GM12878 (cell line): ENCODE results near the gene PACS1. TPM values are rescaled to one million over a fixed set of nuclear protein-coding genes. Genes with fewer than 3 reads are reported as not detected.

Source experiments
- ATAC-seq: fragments of 200-7000 bp; cut with Tn5 transposase; 3 replicates; pipeline ENCODE4 v1.9.1; 2020; ENCODE audit warnings: mild to moderate bottlenecking, moderate library complexity
- BruUV-seq: library from RNA; stranded (reverse); fragments of 400-500 nt; replicated peaks from 2 replicates; lab custom pipeline; 2021; lab: Mats Ljungman, UMichigan
- CTCF ChIA-PET: fragments of 300-600 bp; sonication (Branson Sonifier 250); formaldehyde crosslinking; extraction: SDS; loops from one replicate; lab custom pipeline; 2021; ENCODE audit warnings: inconsistent platforms; lab: Yijun Ruan, JAX
- POLR2A ChIA-PET: fragments of 350-600 bp; formaldehyde crosslinking; extraction: SDS; loops from one replicate; lab custom pipeline; 2021; ENCODE audit warnings: inconsistent platforms; lab: Charles Lee
- RAD21 ChIA-PET: fragments of 300-600 bp; sonication (Branson Sonifier 250); formaldehyde crosslinking; loops from one replicate; lab custom pipeline; 2023; ENCODE audit warnings: antibody characterized with exemption; ENCODE audit not compliant: unreplicated experiment; lab: Charles Lee
- SMC1A ChIA-PET: fragments of 300-600 bp; sonication (Branson Sonifier 250); formaldehyde crosslinking; loops from one replicate; lab custom pipeline; 2023; ENCODE audit not compliant: unreplicated experiment, uncharacterized antibody; lab: Charles Lee
- DNase-seq: peaks from one replicate; pipeline ENCODE4 v3.0.0-alpha.2; 2011; ENCODE audit warnings: low read depth, low spot score
- FAIRE-seq: peaks from 3 replicates; lab custom pipeline; 2011; peaks lifted over from hg19 to GRCh38; lab: Jason Lieb, UNC
- H2AFZ ChIP-seq: 2 replicates; pipeline ENCODE4 v1.6.0; 2011; ENCODE audit warnings: low read depth, low read length, control low read depth; ENCODE audit not compliant: control insufficient read depth
- H3K27ac ChIP-seq: 2 replicates; pipeline ENCODE4 v1.5.1; 2011; ENCODE audit warnings: control low read depth; ENCODE audit not compliant: control insufficient read depth, insufficient read depth
- H3K27me3 ChIP-seq, 2 experiments: replicated peaks in 1 of 2; 2 replicates each; pipeline versions ENCODE4 v1.6.0 to v1.6.1; 2011; ENCODE audit warnings: low read length in 1 of 2; ENCODE audit not compliant: control insufficient read depth in 2 of 2, insufficient read depth in 2 of 2
- H3K36me3 ChIP-seq, 2 experiments: 2 replicates each; pipeline ENCODE4 v1.5.1; 2011; ENCODE audit warnings: low read length in 1 of 2; ENCODE audit not compliant: control insufficient read depth in 2 of 2, insufficient read depth in 2 of 2
- H3K4me1 ChIP-seq: 2 replicates; pipeline ENCODE4 v1.6.1; 2011; ENCODE audit warnings: mild to moderate bottlenecking, low read length, moderate library complexity, mixed read lengths; ENCODE audit not compliant: control insufficient read depth, insufficient read depth
- H3K4me2 ChIP-seq: 2 replicates; pipeline ENCODE4 v1.6.0; 2011; ENCODE audit warnings: control low read depth; ENCODE audit not compliant: control insufficient read depth, insufficient read depth
- H3K4me3 ChIP-seq: fragments of 200-600 bp; sonication (generic); 2 replicates; pipeline ENCODE4 v1.5.1; 2016
- H3K79me2 ChIP-seq: 2 replicates; pipeline ENCODE4 v1.6.0; 2011; ENCODE audit warnings: low read length; ENCODE audit not compliant: control insufficient read depth, insufficient read depth
- H3K9ac ChIP-seq: 2 replicates; pipeline ENCODE4 v1.8.0; 2011; ENCODE audit warnings: low read length, control low read depth, mixed read lengths; ENCODE audit not compliant: control insufficient read depth, insufficient read depth
- H3K9me3 ChIP-seq: replicated peaks from 3 replicates; pipeline ENCODE4 v1.5.1; 2011; ENCODE audit warnings: mild to moderate bottlenecking, low read length; ENCODE audit not compliant: control insufficient read depth, insufficient read depth
- H4K20me1 ChIP-seq: 2 replicates; pipeline ENCODE4 v1.6.0; 2011; ENCODE audit not compliant: control insufficient read depth, insufficient read depth
- BHLHE40 ChIP-seq, 2 experiments: fragments of 450-650 bp in 1 of 2; IDR thresholded peaks; 2 replicates each; pipeline ENCODE4 v1.6.1; 2011 to 2017; ENCODE audit warnings: low read depth in 2 of 2, borderline replicate concordance in 1 of 2, improper control_type of control experiment in 1 of 2, low read length in 1 of 2, mild to moderate bottlenecking in 1 of 2
- CEBPB ChIP-seq, 2 experiments: fragments of 150-350 bp in 1 of 2; IDR thresholded peaks; 2 replicates each; pipeline ENCODE4 v1.6.1; 2012 to 2014; ENCODE audit warnings: low read depth in 2 of 2, low read length in 2 of 2, borderline replicate concordance in 1 of 2, inconsistent platforms in 1 of 2
- CUX1 ChIP-seq: IDR thresholded peaks from 2 replicates; pipeline ENCODE4 v1.6.1; 2012; ENCODE audit warnings: improper control_type of control experiment, low read depth, low read length; ENCODE audit not compliant: insufficient replicate concordance
- E2F8 ChIP-seq: fragments of 450-650 bp; IDR thresholded peaks from 2 replicates; pipeline ENCODE4 v1.6.1; 2018; ENCODE audit warnings: mild to moderate bottlenecking, low read depth, moderate library complexity; ENCODE audit not compliant: partially characterized antibody
- JUND ChIP-seq: IDR thresholded peaks from 2 replicates; pipeline ENCODE4 v1.6.1; 2012; ENCODE audit warnings: low read depth, mild to moderate bottlenecking, low read length, improper control_type of control experiment, moderate library complexity
- STAT1 ChIP-seq: fragments of 450-650 bp; conservative IDR thresholded peaks from 2 replicates; pipeline ENCODE4 v1.6.1; 2014; ENCODE audit warnings: antibody characterized with exemption, mild to moderate bottlenecking
- ZNF687 ChIP-seq: fragments of 450-650 bp; IDR thresholded peaks from 2 replicates; pipeline ENCODE4 v1.6.1; 2017; ENCODE audit warnings: mild to moderate bottlenecking, moderate library complexity
- WGBS: methylation state at CpG from one replicate; pipeline ENCODE4 v1.1.6; 2016; ENCODE audit warnings: low lambda C conversion rate; ENCODE audit not compliant: insufficient replicate concordance, insufficient coverage; ENCODE audit errors: missing lambda C conversion rate; 5-methylcytosine and 5-hydroxymethylcytosine counted together
- in situ Hi-C: fragments of 300-500 bp; cut with MboI; formaldehyde crosslinking; loops from 9 replicates; pipeline ENCODE4 v1.14.3; 2018; ENCODE audit warnings: mixed read lengths
- intact Hi-C: fragments of 100-400 bp; cut with micrococcal nuclease; formaldehyde crosslinking; loops from one replicate; pipeline ENCODE4 v1.14.2; 2022; ENCODE audit not compliant: unreplicated experiment
- polyA plus RNA-seq, 11 experiments: library from polyadenylated mRNA; depleted of rRNA in 4 of 11; unstranded in 6 of 11; stranded (reverse) in 5 of 11; fragments of >200 nt; fragmentation: Nextera tagmentation in 4 of 11; fragmentation: Illumina TruSeq in 1 of 11; extraction: Ambion mirVana in 4 of 11; extraction: Trizol in 1 of 11; gene quantifications; 1 replicate in 1 of 11; 2 replicates in 10 of 11; pipeline versions ENCODE4 v1.2.1 to v1.2.3, GENCODE V29; 2011 to 2016; ENCODE audit warnings: inconsistent platforms in 2 of 11, missing spikeins in 2 of 11, low read depth in 1 of 11
- total RNA-seq, 4 experiments: library from RNA; depleted of rRNA in 3 of 4; stranded (reverse); fragments of >200 nt in 3 of 4; fragmentation: Illumina TruSeq in 1 of 4; extraction: Trizol in 1 of 4; gene quantifications; 2 replicates each; pipeline versions ENCODE4 v1.2.1 to v1.2.3, GENCODE V29; 2013 to 2021

Gene PACS1
- total and polyA plus RNA-seq, 10 of the 15 experiments (the other 5 are each of a cell fraction or from before 2014, with no cell fraction given), result 1.1 to 74.3 (median 17.9) TPM

GRCh38 chr11:66228521-66228920, 158.4 kb downstream of the PACS1 start (continued):
- TF ChIP-seq ZNF687 (no peak), CEBPB (IDR thresholded peaks at IDR 0.05; ENCODE audit: borderline replicate concordance in 1 of 2, low read depth in 2 of 2, low read length in 2 of 2) (no peak)
- TF ChIP-seq, all 136 proteins: peak for 0

GRCh38 chr11:66230156-66230555, 160.1 kb downstream of the PACS1 start:
- Histone ChIP-seq H3K27me3 (no peaks in the 10 kb centered on the region), H3K9ac (no peak overlapping the region), H3K9me3 (no peaks in the 10 kb centered on the region), H4K20me1 (no peaks in the 10 kb centered on the region), H3K4me1 (no peaks in the 10 kb centered on the region), H3K4me3 (no peak overlapping the region), H3K27ac (no peak overlapping the region), H2AFZ (no peak overlapping the region), H3K36me3 (peaks cover 13 to 35% of the 10 kb centered on the region in 2 experiments; a peak in 3 of 4 replicates), H3K79me2 (no peaks in the 10 kb centered on the region), H3K4me2 (no peak overlapping the region)
- ATAC-seq (no peak), FAIRE-seq (no peak), DNase-seq (no peak)
- in situ Hi-C loops, result no loop called here
- ChIA-PET SMC1A (no interaction called here), CTCF (no interaction called here), RAD21 (no interaction called here), POLR2A (no interaction called here)
- 80% methylated on average over 5 of the region's 6 CpGs for WGBS
- intact Hi-C loops, result no loop called here
- no TSS peak for BruUV-seq
- TF ChIP-seq JUND (no peak), BHLHE40 (IDR thresholded peaks at IDR 0.05; ENCODE audit: borderline replicate concordance in 1 of 2, low read depth in 2 of 2, low read length in 1 of 2) (no peak), CUX1 (no peak), E2F8 (no peak), STAT1 (no peak)
